NCI-H2107 treated with DMSO at 0.1 percent for 48 hours (cell line): ENCODE measurements around the gene IQCH.

Source experiments
- DNase-seq: peaks from one replicate; lab custom pipeline; 2025; ENCODE audit not compliant: unreplicated experiment; lab: John Stamatoyannopoulos, UW

Gene IQCH

GRCh38 chr15:67521783-67522568 is 267.4 kb downstream of the IQCH start:
- no peak for DNase-seq

- no peak for DNase-seq
Observed at GRCh38 chr15:67523330-67523729, 268.7 kb downstream of the IQCH start.

- DNase-seq, result no peak
Observed at GRCh38 chr15:67524235-67524634, 269.6 kb downstream of the IQCH start.

GRCh38 chr15:67528513-67528912 is 273.9 kb downstream of the IQCH start:
- DNase-seq, result no peak

- no peak for DNase-seq
Observed at GRCh38 chr15:67531379-67531914, 276.9 kb downstream of the IQCH start.

GRCh38 chr15:67533873-67534272 is 279.3 kb downstream of the IQCH start:
- no peak for DNase-seq

GRCh38 chr15:67534360-67534759 is 279.8 kb downstream of the IQCH start:
- no peak for DNase-seq

- no peak for DNase-seq
Observed at GRCh38 chr15:67537771-67538170, 283.2 kb downstream of the IQCH start.

GRCh38 chr15:67542420-67543347 is 288.1 kb downstream of the IQCH start, which contains the start of gene MAP2K5:
MAP2K5 (plus strand) TSS chr15:67542703; CDS start chr15:67543336, 633 bp downstream.
- DNase-seq, result no peak

GRCh38 chr15:67543348-67543718 is 288.7 kb downstream of the IQCH start:
- no peak for DNase-seq

GRCh38 chr15:67544475-67544874 is 289.9 kb downstream of the IQCH start:
- no peak for DNase-seq

- DNase-seq, result no peak
Observed at GRCh38 chr15:67545864-67546263, 291.3 kb downstream of the IQCH start.

GRCh38 chr15:67547064-67547463 is 292.5 kb downstream of the IQCH start:
- no peak for DNase-seq

- DNase-seq, result no peak
Observed at GRCh38 chr15:67547836-67548235, 293.2 kb downstream of the IQCH start.

- DNase-seq, result no peak
Observed at GRCh38 chr15:67548236-67548852, 293.8 kb downstream of the IQCH start.

- peak; percentile 64 for DNase-seq
Observed at GRCh38 chr15:67548862-67549651, 294.5 kb downstream of the IQCH start.

- no peak for DNase-seq
Observed at GRCh38 chr15:67549736-67550135, 295.1 kb downstream of the IQCH start.

- no peak for DNase-seq
Observed at GRCh38 chr15:67550522-67550921, 295.9 kb downstream of the IQCH start.

- DNase-seq, result no peak
Observed at GRCh38 chr15:67551207-67551743, 296.7 kb downstream of the IQCH start.
